Keratinocyte (primary cell): Measurements from ENCODE around the gene AOPEP. TPM values are rescaled to one million over a fixed set of nuclear protein-coding genes. Genes with fewer than 3 reads are reported as not detected.

Experiments
- DNase-seq: peaks from one replicate; pipeline ENCODE4 v3.0.0-alpha.2; 2011; ENCODE audit warnings: low read depth, missing footprints, low spot score
- FAIRE-seq: peaks from 2 replicates; lab custom pipeline; 2011; peaks lifted over from hg19 to GRCh38; lab: Jason Lieb, UNC
- H2AFZ ChIP-seq: 2 replicates; pipeline ENCODE4 v1.6.0; 2012; ENCODE audit warnings: low read length, control low read depth, inconsistent platforms; ENCODE audit not compliant: control insufficient read depth
- H3K27ac ChIP-seq: 2 replicates; pipeline ENCODE4 v1.5.1; 2011; ENCODE audit warnings: low read length; ENCODE audit not compliant: control insufficient read depth, insufficient read depth
- H3K27me3 ChIP-seq: 3 replicates; pipeline ENCODE4 v1.6.0; 2011; ENCODE audit warnings: low read length; ENCODE audit not compliant: control insufficient read depth, insufficient read depth; ENCODE audit errors: extremely low read depth
- H3K36me3 ChIP-seq, 2 experiments: 2 replicates in 1 of 2; 3 replicates in 1 of 2; pipeline ENCODE4 v1.5.1; 2011; ENCODE audit warnings: low read length in 2 of 2, mild to moderate bottlenecking in 1 of 2; ENCODE audit not compliant: control insufficient read depth in 2 of 2, insufficient read depth in 2 of 2; ENCODE audit errors: extremely low read depth in 1 of 2
- H3K4me1 ChIP-seq: 3 replicates; pipeline ENCODE4 v1.5.1; 2011; ENCODE audit warnings: low read length; ENCODE audit not compliant: control insufficient read depth, insufficient read depth; ENCODE audit errors: extremely low read depth
- H3K4me2 ChIP-seq: 3 replicates; pipeline ENCODE4 v1.6.0; 2011; ENCODE audit warnings: low read depth, low read length; ENCODE audit not compliant: control insufficient read depth, insufficient read depth; ENCODE audit errors: extremely low read depth
- H3K4me3 ChIP-seq, 3 experiments: fragments of 200-600 bp in 1 of 3; sonication (generic) in 1 of 3; 2 replicates in 2 of 3; 3 replicates in 1 of 3; pipeline ENCODE4 v1.5.1; 2011 to 2016; ENCODE audit warnings: low read length in 3 of 3, mild to moderate bottlenecking in 3 of 3, control low read depth in 2 of 3, inconsistent platforms in 1 of 3, low read depth in 1 of 3, mixed read lengths in 1 of 3, mixed run types in 1 of 3, moderate library complexity in 1 of 3; ENCODE audit not compliant: control insufficient read depth in 2 of 3, insufficient read depth in 2 of 3; ENCODE audit errors: extremely low read depth in 1 of 3
- H3K79me2 ChIP-seq: 2 replicates; pipeline ENCODE4 v1.6.0; 2012; ENCODE audit warnings: low read length; ENCODE audit not compliant: control insufficient read depth, insufficient read depth
- H3K9ac ChIP-seq: 3 replicates; pipeline ENCODE4 v1.6.0; 2011; ENCODE audit warnings: low read length; ENCODE audit not compliant: control insufficient read depth, insufficient read depth; ENCODE audit errors: extremely low read depth
- H3K9me1 ChIP-seq: 3 replicates; pipeline ENCODE4 v1.6.0; 2011; ENCODE audit warnings: low read length; ENCODE audit not compliant: control insufficient read depth, insufficient read depth; ENCODE audit errors: extremely low read depth
- H3K9me3 ChIP-seq: 2 replicates; pipeline ENCODE4 v1.5.1; 2012; ENCODE audit warnings: low read depth, low read length; ENCODE audit not compliant: control insufficient read depth
- H4K20me1 ChIP-seq: 3 replicates; pipeline ENCODE4 v1.6.0; 2011; ENCODE audit warnings: low read length; ENCODE audit not compliant: control insufficient read depth, insufficient read depth; ENCODE audit errors: extremely low read depth
- CTCF ChIP-seq, 3 experiments: IDR thresholded peaks in 1 of 3; conservative IDR thresholded peaks in 1 of 3; optimal IDR thresholded peaks in 1 of 3; 2 replicates in 2 of 3; 3 replicates in 1 of 3; pipeline versions ENCODE3 to v1.5.1; 2011; ENCODE audit warnings: low read length in 3 of 3, mild to moderate bottlenecking in 3 of 3, moderate library complexity in 2 of 3, control low read depth in 1 of 3, inconsistent platforms in 1 of 3; ENCODE audit not compliant: insufficient read depth in 2 of 3; ENCODE audit errors: extremely low read depth in 1 of 3
- EZH2 ChIP-seq: IDR thresholded peaks from one replicate; pipeline ENCODE4 v1.6.1; 2012; ENCODE audit warnings: inconsistent platforms, mild to moderate bottlenecking, low read length, moderate library complexity
- dilution Hi-C: fragments of 300-500 bp; cut with MboI; formaldehyde crosslinking; loops from one replicate; pipeline ENCODE4 v1.7.0; 2020; ENCODE audit warnings: low sequenced_read_pairs; ENCODE audit not compliant: extremely low pct_ligation_motif_present
- polyA plus RNA-seq, 5 experiments: library from polyadenylated mRNA; depleted of rRNA in 3 of 5; stranded (reverse) in 3 of 5; stranded (forward) in 1 of 5; unstranded in 1 of 5; fragments of >200 nt; gene quantifications; 1 replicate in 1 of 5; 2 replicates in 3 of 5; 3 replicates in 1 of 5; pipeline versions ENCODE4 v1.2.1 to v1.2.3, GENCODE V29; 2011 to 2012; ENCODE audit warnings: missing spikeins in 2 of 5, low read depth in 1 of 5, low replicate concordance in 1 of 5

AOPEP gene
- polyA plus RNA-seq, 1 donor (not counting 4 experiments of a cell fraction or from before 2014, with no cell fraction given) = 27.0 TPM

DNA sequence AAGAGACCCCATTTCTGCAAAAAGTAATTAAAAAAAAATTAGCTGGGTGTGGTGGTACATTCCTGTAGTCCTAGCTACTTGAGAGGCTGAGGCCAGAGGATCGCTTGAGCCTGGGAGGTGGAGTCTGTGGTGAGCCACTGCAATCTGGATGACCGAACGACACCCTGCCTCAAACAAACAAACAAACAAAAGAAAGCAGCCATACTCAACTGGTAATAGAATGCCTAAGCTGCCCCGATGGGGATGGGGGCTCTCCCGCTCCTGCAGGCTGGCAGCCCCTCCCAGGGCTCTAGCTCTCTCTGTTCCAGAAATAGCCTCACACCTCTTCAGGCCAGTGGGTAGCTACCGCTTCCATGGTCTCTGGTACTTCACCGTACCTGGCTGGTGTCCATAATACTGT, 349.2 kb downstream of the AOPEP start:
- H3K9me3 ChIP-seq = no peaks in the 10 kb centered on the region
- no peak overlapping the region for H3K27ac ChIP-seq
- no peak for FAIRE-seq
- no peak overlapping the region for H3K9ac ChIP-seq
- dilution Hi-C loops = no loop called here
- TF ChIP-seq CTCF (optimal IDR thresholded peaks at IDR 0.05 in 1 of 3, IDR thresholded peaks at IDR 0.05 in 1 of 3, conservative IDR thresholded peaks at IDR 0.05 in 1 of 3; ENCODE audit: extremely low read depth in 1 of 3, insufficient read depth in 2 of 3, low read length in 3 of 3) = no peak
- TF ChIP-seq EZH2 = no peak
- peaks cover 2% of the 10 kb centered on the region for H3K9me1 ChIP-seq
- H2AFZ ChIP-seq = no peak overlapping the region
- H3K4me2 ChIP-seq = no peak overlapping the region
- H3K4me3 ChIP-seq = no peak overlapping the region
- no peaks in the 10 kb centered on the region for H3K27me3 ChIP-seq
- H3K79me2 ChIP-seq = peaks cover 77% of the 10 kb centered on the region
- H3K36me3 ChIP-seq = peaks cover 27 to 41% of the 10 kb centered on the region in 2 experiments
- H4K20me1 ChIP-seq = no peaks in the 10 kb centered on the region
- no peak for DNase-seq
- no peaks in the 10 kb centered on the region for H3K4me1 ChIP-seq

GRCh38 chr9:95076696-95077052, 350.2 kb downstream of the AOPEP start:
- dilution Hi-C loops = no loop called here
- peaks cover 2% of the 10 kb centered on the region for H3K9me1 ChIP-seq
- no peak for FAIRE-seq
- H3K4me3 ChIP-seq = no peak overlapping the region
- H3K4me2 ChIP-seq = no peak overlapping the region
- no peak for DNase-seq
- H3K9me3 ChIP-seq = no peaks in the 10 kb centered on the region
- H3K9ac ChIP-seq = no peak overlapping the region
- peaks cover 29 to 43% of the 10 kb centered on the region in 2 experiments for H3K36me3 ChIP-seq
- H3K27ac ChIP-seq = no peak overlapping the region
- no peaks in the 10 kb centered on the region for H4K20me1 ChIP-seq
- TF ChIP-seq CTCF (optimal IDR thresholded peaks at IDR 0.05 in 1 of 3, IDR thresholded peaks at IDR 0.05 in 1 of 3, conservative IDR thresholded peaks at IDR 0.05 in 1 of 3; ENCODE audit: extremely low read depth in 1 of 3, insufficient read depth in 2 of 3, low read length in 3 of 3) (no peak), EZH2 (no peak)
- H3K27me3 ChIP-seq = no peaks in the 10 kb centered on the region
- no peak overlapping the region for H2AFZ ChIP-seq
- no peaks in the 10 kb centered on the region for H3K4me1 ChIP-seq
- H3K79me2 ChIP-seq = peaks cover 69% of the 10 kb centered on the region
